HG03060 (cell line): ENCODE results near the gene ZMIZ1.

Source experiments
- ATAC-seq: cut with Tn5 transposase; IDR thresholded peaks from one replicate; pipeline ENCODE4 v1.9.1; 2021; ENCODE audit warnings: low read depth, moderate number of reproducible peaks; ENCODE audit not compliant: unreplicated experiment

Gene ZMIZ1

GRCh38 chr10:79237454-79238157 lies 168.8 kb downstream of the ZMIZ1 start:
- ATAC-seq = no peak

- no peak for ATAC-seq
Observed at GRCh38 chr10:79238158-79238520, 169.4 kb downstream of the ZMIZ1 start.

- ATAC-seq = no peak
Observed at GRCh38 chr10:79238606-79239005, 169.8 kb downstream of the ZMIZ1 start.

- ATAC-seq = no peak
Observed at GRCh38 chr10:79239275-79239779, 170.6 kb downstream of the ZMIZ1 start.

GRCh38 chr10:79239924-79240581 lies 171.3 kb downstream of the ZMIZ1 start:
- no peak for ATAC-seq

- ATAC-seq = no peak
Observed at GRCh38 chr10:79241629-79241989, 172.8 kb downstream of the ZMIZ1 start.

- no peak for ATAC-seq
Observed at GRCh38 chr10:79241990-79242619, 173.3 kb downstream of the ZMIZ1 start.

- no peak for ATAC-seq
Observed at GRCh38 chr10:79242620-79243152, 173.9 kb downstream of the ZMIZ1 start.

GRCh38 chr10:79243181-79244067 lies 174.7 kb downstream of the ZMIZ1 start:
- ATAC-seq = no peak

- no peak for ATAC-seq
Observed at GRCh38 chr10:79244068-79244442, 175.3 kb downstream of the ZMIZ1 start.

- ATAC-seq = no peak
Observed at GRCh38 chr10:79244841-79245504, 176.2 kb downstream of the ZMIZ1 start.

GRCh38 chr10:79245539-79246208 lies 176.9 kb downstream of the ZMIZ1 start:
- no peak for ATAC-seq

- no peak for ATAC-seq
Observed at GRCh38 chr10:79246209-79246581, 177.4 kb downstream of the ZMIZ1 start.

- ATAC-seq = no peak
Observed at GRCh38 chr10:79246606-79247275, 178.0 kb downstream of the ZMIZ1 start.

GRCh38 chr10:79247373-79248137 lies 178.8 kb downstream of the ZMIZ1 start:
- no peak for ATAC-seq

- ATAC-seq = no peak
Observed at GRCh38 chr10:79248341-79249185, 179.8 kb downstream of the ZMIZ1 start.
